ENCODE results near the gene TDO2.

- TF ChIP-seq GATA2 (IDR thresholded peaks at IDR 0.05; ENCODE audit: low read depth, low read length), result no peak
- TF ChIP-seq GATA3 (IDR thresholded peaks at IDR 0.05; ENCODE audit: low read depth, low read length), result no peak
Measured at GRCh38 chr4:155881555-155881954, 21.9 kb upstream of the TDO2 start.

Measured in SH-SY5Y (cell line).